GM12878 (cell line): ENCODE data around the gene ZFAND2B. TPM values are rescaled to one million over a fixed set of nuclear protein-coding genes. Genes with fewer than 3 reads are reported as not detected.

Source experiments
- BACH1 ChIP-seq: fragments of 450-650 bp; IDR thresholded peaks from 2 replicates; pipeline ENCODE4 v1.6.1; 2017; ENCODE audit warnings: mild to moderate bottlenecking, borderline replicate concordance
- CHD4 ChIP-seq: fragments of 200-600 bp; sonication (generic); IDR thresholded peaks from 2 replicates; pipeline ENCODE4 v1.6.1; 2016; ENCODE audit warnings: mild to moderate bottlenecking
- ETV6 ChIP-seq, 2 experiments: fragments of 450-650 bp in 1 of 2; IDR thresholded peaks in 1 of 2; conservative IDR thresholded peaks in 1 of 2; 2 replicates each; pipeline ENCODE4 v1.6.1; 2014; ENCODE audit warnings: antibody characterized with exemption in 1 of 2, borderline replicate concordance in 1 of 2, low read depth in 1 of 2, mild to moderate bottlenecking in 1 of 2, moderate library complexity in 1 of 2
- GABPA ChIP-seq: IDR thresholded peaks from 2 replicates; pipeline ENCODE4 v1.6.1; 2014; ENCODE audit warnings: antibody characterized with exemption, low read depth, mild to moderate bottlenecking, inconsistent platforms
- JUNB ChIP-seq: IDR thresholded peaks from 2 replicates; pipeline ENCODE4 v1.6.1; 2016; ENCODE audit warnings: antibody characterized with exemption, mild to moderate bottlenecking
- LARP7 ChIP-seq: fragments of 450-650 bp; IDR thresholded peaks from 2 replicates; pipeline ENCODE4 v1.6.1; 2017; ENCODE audit warnings: mild to moderate bottlenecking
- MXI1 ChIP-seq: fragments of 150-350 bp; IDR thresholded peaks from 2 replicates; pipeline ENCODE4 v1.6.1; 2011; ENCODE audit warnings: low read depth, mild to moderate bottlenecking, inconsistent platforms, low read length, improper control_type of control experiment
- NBN ChIP-seq: fragments of 450-650 bp; IDR thresholded peaks from 2 replicates; pipeline ENCODE4 v1.6.1; 2016
- NFXL1 ChIP-seq: fragments of 450-650 bp; IDR thresholded peaks from 2 replicates; pipeline ENCODE4 v1.6.1; 2017; ENCODE audit warnings: antibody characterized with exemption, mild to moderate bottlenecking, borderline replicate concordance
- RAD51 ChIP-seq: fragments of 450-650 bp; IDR thresholded peaks from 2 replicates; pipeline ENCODE4 v1.6.1; 2016; ENCODE audit warnings: moderate library complexity, mild to moderate bottlenecking, inconsistent platforms
- RB1 ChIP-seq: fragments of 450-650 bp; formaldehyde crosslinking; IDR thresholded peaks from 2 replicates; pipeline ENCODE4 v1.6.1; 2017; ENCODE audit warnings: mild to moderate bottlenecking, borderline replicate concordance
- RBBP5 ChIP-seq: fragments of 200-600 bp; sonication (generic); conservative IDR thresholded peaks from 2 replicates; pipeline ENCODE4 v1.6.1; 2016
- SMC3 ChIP-seq: IDR thresholded peaks from 2 replicates; pipeline ENCODE4 v1.6.1; 2011; ENCODE audit warnings: low read length, improper control_type of control experiment, borderline replicate concordance
- SP1 ChIP-seq: IDR thresholded peaks from one replicate; pipeline ENCODE4 v1.6.1; 2011; ENCODE audit warnings: low read depth, low read length
- SRF ChIP-seq, 2 experiments: IDR thresholded peaks; 2 replicates each; pipeline ENCODE4 v1.6.1; 2011; ENCODE audit warnings: low read depth in 2 of 2, low read length in 2 of 2, mild to moderate bottlenecking in 1 of 2, moderate library complexity in 1 of 2
- STAT1 ChIP-seq: fragments of 450-650 bp; conservative IDR thresholded peaks from 2 replicates; pipeline ENCODE4 v1.6.1; 2014; ENCODE audit warnings: antibody characterized with exemption, mild to moderate bottlenecking
- TCF12 ChIP-seq: IDR thresholded peaks from 2 replicates; pipeline ENCODE4 v1.6.1; 2011; ENCODE audit warnings: low read depth, mild to moderate bottlenecking, low read length
- TCF3 ChIP-seq: IDR thresholded peaks from 2 replicates; pipeline ENCODE4 v1.6.1; 2012; ENCODE audit warnings: low read depth, mild to moderate bottlenecking, low read length, borderline replicate concordance; ENCODE audit not compliant: insufficient read depth
- polyA plus RNA-seq, 11 experiments: library from polyadenylated mRNA; depleted of rRNA in 4 of 11; unstranded in 6 of 11; stranded (reverse) in 5 of 11; fragments of >200 nt; fragmentation: Nextera tagmentation in 4 of 11; fragmentation: Illumina TruSeq in 1 of 11; extraction: Ambion mirVana in 4 of 11; extraction: Trizol in 1 of 11; gene quantifications; 1 replicate in 1 of 11; 2 replicates in 10 of 11; pipeline versions ENCODE4 v1.2.1 to v1.2.3, GENCODE V29; 2011 to 2016; ENCODE audit warnings: inconsistent platforms in 2 of 11, missing spikeins in 2 of 11, low read depth in 1 of 11
- total RNA-seq, 4 experiments: library from RNA; depleted of rRNA in 3 of 4; stranded (reverse); fragments of >200 nt in 3 of 4; fragmentation: Illumina TruSeq in 1 of 4; extraction: Trizol in 1 of 4; gene quantifications; 2 replicates each; pipeline versions ENCODE4 v1.2.1 to v1.2.3, GENCODE V29; 2013 to 2021
- TF ChIP-seq, protein P1 (sequence below): fragments of 150-350 bp; IDR thresholded peaks from 2 replicates; pipeline ENCODE4 v1.6.1; 2014; ENCODE audit warnings: mild to moderate bottlenecking, low read depth, low read length
- TF ChIP-seq, protein P2 (sequence below): IDR thresholded peaks from 2 replicates; pipeline ENCODE4 v1.6.1; 2011; ENCODE audit warnings: mild to moderate bottlenecking, low read depth, low read length, moderate library complexity; ENCODE audit not compliant: insufficient replicate concordance
- TF ChIP-seq, protein P3 (sequence below): fragments of 450-650 bp; formaldehyde crosslinking; IDR thresholded peaks from 2 replicates; pipeline ENCODE4 v1.5.0; 2022; ENCODE audit warnings: mild to moderate bottlenecking, missing genetic modification characterization
- TF ChIP-seq, protein P4 (sequence below): fragments of 450-650 bp; formaldehyde crosslinking; IDR thresholded peaks from 2 replicates; pipeline ENCODE4 v1.4.0; 2022; ENCODE audit warnings: mild to moderate bottlenecking, moderate library complexity

The ZFAND2B gene
- total and polyA plus RNA-seq, 10 of the 15 experiments (the other 5 are each of a cell fraction or from before 2014, with no cell fraction given) = 5.4 to 28.1 (median 22.4) TPM

DNA sequence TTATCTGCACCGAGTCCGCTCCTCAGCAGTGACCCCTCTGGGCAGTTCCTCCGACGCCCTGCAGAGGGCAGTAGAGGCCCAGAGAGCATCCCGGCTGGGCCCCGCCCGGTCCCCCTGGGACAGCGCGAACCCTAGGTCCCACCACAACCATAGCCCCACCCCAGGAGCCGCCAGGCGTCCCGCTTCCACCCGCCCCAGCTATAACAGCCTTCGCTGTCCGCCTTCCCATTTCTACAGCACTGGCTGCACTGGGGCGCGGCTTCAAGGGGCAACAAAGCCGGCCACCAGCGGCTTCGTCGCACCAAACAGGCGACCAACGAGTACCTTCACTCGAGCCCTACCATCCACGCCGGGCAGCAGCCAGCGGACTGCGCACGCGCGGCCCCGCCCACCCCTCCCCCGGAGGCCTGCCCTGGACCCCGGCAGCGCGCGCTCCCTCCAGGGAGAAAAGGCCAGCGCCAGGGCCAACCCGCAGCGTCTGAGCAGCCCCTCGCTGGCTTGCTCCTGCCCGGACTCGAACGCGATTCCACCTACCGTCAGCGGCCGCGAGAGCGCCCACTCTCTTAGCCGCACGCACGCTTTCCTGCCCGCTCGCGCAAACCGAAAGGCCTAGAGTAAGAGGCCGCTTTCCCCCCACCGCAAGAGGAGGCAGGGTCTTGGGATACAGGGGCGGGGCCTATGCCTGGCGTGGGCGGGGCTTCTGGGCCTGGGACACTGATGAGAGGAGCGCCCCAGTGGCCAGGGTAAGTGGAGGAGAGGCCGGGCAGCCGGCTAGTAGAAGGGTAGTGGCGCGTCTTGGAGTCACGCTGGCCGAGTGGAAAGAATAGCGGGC is 46.2 kb upstream of the ZFAND2B start, which contains the start of gene NHEJ1 (continued):
- TF ChIP-seq RB1 (no peak; the same call in 1 of the 2 replicates), STAT1 (no peak), LARP7 (no peak), ETV6 (conservative IDR thresholded peaks at IDR 0.05 in 1 of 2, IDR thresholded peaks at IDR 0.05 in 1 of 2; ENCODE audit: borderline replicate concordance in 1 of 2, low read depth in 1 of 2) (no peak), JUNB (no peak), SRF (IDR thresholded peaks at IDR 0.05; ENCODE audit: low read depth in 2 of 2, low read length in 2 of 2) (no peak), TCF12 (no peak), RAD51 (no peak), RBBP5 (no peak), TCF3 (0 out of 2 replicates have a peak, but pooled peaks have one; percentile 48), BACH1 (no peak), MXI1 (no peak), NFXL1 (no peak), SP1 (peak; percentile 16), GABPA (no peak), SMC3 (peak; percentile 80), CHD4 (no peak), NBN (peak; percentile 84)
- TF ChIP-seq, protein P1, sequence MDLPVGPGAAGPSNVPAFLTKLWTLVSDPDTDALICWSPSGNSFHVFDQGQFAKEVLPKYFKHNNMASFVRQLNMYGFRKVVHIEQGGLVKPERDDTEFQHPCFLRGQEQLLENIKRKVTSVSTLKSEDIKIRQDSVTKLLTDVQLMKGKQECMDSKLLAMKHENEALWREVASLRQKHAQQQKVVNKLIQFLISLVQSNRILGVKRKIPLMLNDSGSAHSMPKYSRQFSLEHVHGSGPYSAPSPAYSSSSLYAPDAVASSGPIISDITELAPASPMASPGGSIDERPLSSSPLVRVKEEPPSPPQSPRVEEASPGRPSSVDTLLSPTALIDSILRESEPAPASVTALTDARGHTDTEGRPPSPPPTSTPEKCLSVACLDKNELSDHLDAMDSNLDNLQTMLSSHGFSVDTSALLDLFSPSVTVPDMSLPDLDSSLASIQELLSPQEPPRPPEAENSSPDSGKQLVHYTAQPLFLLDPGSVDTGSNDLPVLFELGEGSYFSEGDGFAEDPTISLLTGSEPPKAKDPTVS = no peak
- TF ChIP-seq, protein P2, sequence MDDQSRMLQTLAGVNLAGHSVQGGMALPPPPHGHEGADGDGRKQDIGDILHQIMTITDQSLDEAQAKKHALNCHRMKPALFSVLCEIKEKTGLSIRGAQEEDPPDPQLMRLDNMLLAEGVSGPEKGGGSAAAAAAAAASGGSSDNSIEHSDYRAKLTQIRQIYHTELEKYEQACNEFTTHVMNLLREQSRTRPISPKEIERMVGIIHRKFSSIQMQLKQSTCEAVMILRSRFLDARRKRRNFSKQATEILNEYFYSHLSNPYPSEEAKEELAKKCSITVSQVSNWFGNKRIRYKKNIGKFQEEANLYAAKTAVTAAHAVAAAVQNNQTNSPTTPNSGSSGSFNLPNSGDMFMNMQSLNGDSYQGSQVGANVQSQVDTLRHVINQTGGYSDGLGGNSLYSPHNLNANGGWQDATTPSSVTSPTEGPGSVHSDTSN = no peak
- TF ChIP-seq, protein P3, sequence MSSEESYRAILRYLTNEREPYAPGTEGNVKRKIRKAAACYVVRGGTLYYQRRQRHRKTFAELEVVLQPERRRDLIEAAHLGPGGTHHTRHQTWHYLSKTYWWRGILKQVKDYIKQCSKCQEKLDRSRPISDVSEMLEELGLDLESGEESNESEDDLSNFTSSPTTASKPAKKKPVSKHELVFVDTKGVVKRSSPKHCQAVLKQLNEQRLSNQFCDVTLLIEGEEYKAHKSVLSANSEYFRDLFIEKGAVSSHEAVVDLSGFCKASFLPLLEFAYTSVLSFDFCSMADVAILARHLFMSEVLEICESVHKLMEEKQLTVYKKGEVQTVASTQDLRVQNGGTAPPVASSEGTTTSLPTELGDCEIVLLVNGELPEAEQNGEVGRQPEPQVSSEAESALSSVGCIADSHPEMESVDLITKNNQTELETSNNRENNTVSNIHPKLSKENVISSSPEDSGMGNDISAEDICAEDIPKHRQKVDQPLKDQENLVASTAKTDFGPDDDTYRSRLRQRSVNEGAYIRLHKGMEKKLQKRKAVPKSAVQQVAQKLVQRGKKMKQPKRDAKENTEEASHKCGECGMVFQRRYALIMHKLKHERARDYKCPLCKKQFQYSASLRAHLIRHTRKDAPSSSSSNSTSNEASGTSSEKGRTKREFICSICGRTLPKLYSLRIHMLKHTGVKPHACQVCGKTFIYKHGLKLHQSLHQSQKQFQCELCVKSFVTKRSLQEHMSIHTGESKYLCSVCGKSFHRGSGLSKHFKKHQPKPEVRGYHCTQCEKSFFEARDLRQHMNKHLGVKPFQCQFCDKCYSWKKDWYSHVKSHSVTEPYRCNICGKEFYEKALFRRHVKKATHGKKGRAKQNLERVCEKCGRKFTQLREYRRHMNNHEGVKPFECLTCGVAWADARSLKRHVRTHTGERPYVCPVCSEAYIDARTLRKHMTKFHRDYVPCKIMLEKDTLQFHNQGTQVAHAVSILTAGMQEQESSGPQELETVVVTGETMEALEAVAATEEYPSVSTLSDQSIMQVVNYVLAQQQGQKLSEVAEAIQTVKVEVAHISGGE (CRISPR knock-in tag) = no peak
- TF ChIP-seq, protein P4, sequence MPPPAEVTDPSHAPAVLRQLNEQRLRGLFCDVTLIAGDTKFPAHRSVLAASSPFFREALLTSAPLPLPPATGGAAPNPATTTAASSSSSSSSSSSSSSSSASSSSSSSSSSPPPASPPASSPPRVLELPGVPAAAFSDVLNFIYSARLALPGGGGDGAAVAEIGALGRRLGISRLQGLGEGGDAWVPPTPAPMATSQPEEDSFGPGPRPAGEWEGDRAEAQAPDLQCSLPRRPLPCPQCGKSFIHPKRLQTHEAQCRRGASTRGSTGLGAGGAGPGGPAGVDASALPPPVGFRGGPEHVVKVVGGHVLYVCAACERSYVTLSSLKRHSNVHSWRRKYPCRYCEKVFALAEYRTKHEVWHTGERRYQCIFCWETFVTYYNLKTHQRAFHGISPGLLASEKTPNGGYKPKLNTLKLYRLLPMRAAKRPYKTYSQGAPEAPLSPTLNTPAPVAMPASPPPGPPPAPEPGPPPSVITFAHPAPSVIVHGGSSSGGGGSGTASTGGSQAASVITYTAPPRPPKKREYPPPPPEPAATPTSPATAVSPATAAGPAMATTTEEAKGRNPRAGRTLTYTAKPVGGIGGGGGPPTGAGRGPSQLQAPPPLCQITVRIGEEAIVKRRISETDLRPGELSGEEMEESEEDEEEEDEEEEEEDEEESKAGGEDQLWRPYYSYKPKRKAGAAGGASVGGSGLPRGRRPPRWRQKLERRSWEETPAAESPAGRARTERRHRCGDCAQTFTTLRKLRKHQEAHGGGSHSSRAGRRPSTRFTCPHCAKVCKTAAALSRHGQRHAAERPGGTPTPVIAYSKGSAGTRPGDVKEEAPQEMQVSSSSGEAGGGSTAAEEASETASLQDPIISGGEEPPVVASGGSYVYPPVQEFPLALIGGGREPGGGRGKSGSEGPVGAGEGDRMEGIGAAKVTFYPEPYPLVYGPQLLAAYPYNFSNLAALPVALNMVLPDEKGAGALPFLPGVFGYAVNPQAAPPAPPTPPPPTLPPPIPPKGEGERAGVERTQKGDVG (CRISPR knock-in tag) = no peak
